Superior temporal gyrus (tissue), 1 donor: ENCODE results near the gene GNG11.
"Not testable (repeated sequence)": the region's sequence is repeated elsewhere in the genome, so short reads cannot be mapped to it uniquely, and the experiment has no call there.

ENCODE experiments used
- DNase-seq: peaks from one replicate; pipeline ENCODE4 v3.0.0-alpha.2; 2016; ENCODE audit errors: extremely low spot score

Gene GNG11

GRCh38 chr7:93911661-93912060, 9.9 kb upstream of the GNG11 start:
- not testable (repeated sequence) for DNase-seq

GRCh38 chr7:93913197-93913596, 8.3 kb upstream of the GNG11 start:
- no peak for DNase-seq

GRCh38 chr7:93914581-93915066, 6.9 kb upstream of the GNG11 start:
- DNase-seq, result no peak

GRCh38 chr7:93915206-93915842, 6.2 kb upstream of the GNG11 start:
- DNase-seq, result not testable (repeated sequence)

GRCh38 chr7:93915888-93916287, 5.6 kb upstream of the GNG11 start:
- not testable (repeated sequence) for DNase-seq

GRCh38 chr7:93916315-93916714, 5.2 kb upstream of the GNG11 start:
- not testable (repeated sequence) for DNase-seq

GRCh38 chr7:93920496-93921182, 896 bp upstream of the GNG11 start:
- no peak for DNase-seq

GRCh38 chr7:93921186-93921585, 349 bp upstream of the GNG11 start:
- DNase-seq, result no peak

- no peak for DNase-seq
Measured at GRCh38 chr7:93923296-93923695, 1.8 kb downstream of the GNG11 start.

GRCh38 chr7:93923942-93924341, 2.4 kb downstream of the GNG11 start:
- no peak for DNase-seq

- DNase-seq, result no peak
Measured at GRCh38 chr7:93926800-93927199, 5.3 kb downstream of the GNG11 start.

GRCh38 chr7:93927585-93927984, 6.0 kb downstream of the GNG11 start:
- no peak for DNase-seq

- DNase-seq, result no peak
Measured at GRCh38 chr7:93931655-93932054, 10.1 kb downstream of the GNG11 start.

- no peak for DNase-seq
Measured at GRCh38 chr7:93933156-93933555, 11.6 kb downstream of the GNG11 start.

- no peak for DNase-seq
Measured at GRCh38 chr7:93935102-93935501, 13.6 kb downstream of the GNG11 start.

- no peak for DNase-seq
Measured at GRCh38 chr7:93937818-93938217, 16.3 kb downstream of the GNG11 start.

- DNase-seq, result no peak
Measured at GRCh38 chr7:93938293-93938692, 16.8 kb downstream of the GNG11 start.

GRCh38 chr7:93941945-93942344, 20.4 kb downstream of the GNG11 start:
- DNase-seq, result no peak

- no peak for DNase-seq
Measured at GRCh38 chr7:93943816-93944540, 22.4 kb downstream of the GNG11 start.

- no peak for DNase-seq
Measured at GRCh38 chr7:93944673-93945072, 23.1 kb downstream of the GNG11 start.

- no peak for DNase-seq
Measured at GRCh38 chr7:93945083-93945482, 23.5 kb downstream of the GNG11 start.

GRCh38 chr7:93945756-93946535, 24.4 kb downstream of the GNG11 start:
- no peak for DNase-seq
